HG03196 (cell line): ENCODE measurements around the gene MMP28.

Source experiments
- ATAC-seq: cut with Tn5 transposase; IDR thresholded peaks from one replicate; pipeline ENCODE4 v1.9.1; 2021; ENCODE audit not compliant: unreplicated experiment

The MMP28 gene

DNA sequence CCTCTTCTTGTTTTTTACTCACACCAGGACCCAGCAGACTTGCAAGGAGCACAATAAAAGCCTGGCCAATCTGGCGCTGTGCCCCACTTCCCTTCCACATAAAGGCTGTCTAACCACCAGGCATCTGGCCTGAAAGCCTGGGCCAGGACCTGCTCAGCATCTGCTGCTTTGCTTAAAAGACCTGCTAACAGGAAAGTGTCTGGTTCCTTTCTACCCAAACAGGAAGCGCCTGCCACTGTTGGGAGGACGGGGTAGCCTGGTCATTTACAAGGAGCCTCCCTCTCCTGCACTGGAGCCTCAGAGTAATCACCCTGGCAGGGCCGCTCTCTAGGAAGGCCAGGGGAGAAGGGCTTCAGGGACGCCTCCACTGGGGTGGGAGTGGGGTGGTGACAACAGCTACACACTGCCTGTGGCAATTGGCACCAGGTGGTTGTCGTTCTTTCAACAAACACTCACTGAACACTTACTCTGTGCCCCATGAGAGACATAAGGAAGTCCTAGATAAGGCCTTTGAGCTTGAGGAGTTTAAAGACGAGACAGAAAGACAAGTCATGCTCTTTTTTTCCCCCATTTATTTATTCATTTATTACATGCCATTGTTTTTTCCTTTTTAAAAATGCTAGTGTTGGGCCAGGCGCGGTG lies 6.3 kb upstream of the MMP28 start:
- ATAC-seq = no peak

DNA sequence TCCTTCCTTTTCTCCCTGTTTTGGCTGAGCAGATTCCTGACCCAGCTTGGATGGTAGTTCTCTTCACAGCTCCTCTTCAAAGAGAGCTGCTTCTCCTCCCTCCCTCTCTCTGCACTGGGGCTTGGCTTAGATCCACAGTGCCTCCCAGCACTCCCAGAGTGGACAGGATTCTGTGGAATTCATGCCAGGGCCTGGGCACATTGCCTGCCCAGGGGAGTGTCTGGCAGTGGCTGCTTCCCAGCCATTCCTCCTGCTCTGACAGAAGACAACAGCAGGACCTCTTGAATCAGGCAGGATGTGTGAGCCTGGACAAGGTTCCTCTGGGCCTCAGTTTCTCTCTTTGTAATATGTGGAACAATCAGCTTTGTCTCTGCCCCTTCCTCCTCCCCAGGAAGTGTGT lies 4.5 kb upstream of the MMP28 start:
- no peak for ATAC-seq

DNA sequence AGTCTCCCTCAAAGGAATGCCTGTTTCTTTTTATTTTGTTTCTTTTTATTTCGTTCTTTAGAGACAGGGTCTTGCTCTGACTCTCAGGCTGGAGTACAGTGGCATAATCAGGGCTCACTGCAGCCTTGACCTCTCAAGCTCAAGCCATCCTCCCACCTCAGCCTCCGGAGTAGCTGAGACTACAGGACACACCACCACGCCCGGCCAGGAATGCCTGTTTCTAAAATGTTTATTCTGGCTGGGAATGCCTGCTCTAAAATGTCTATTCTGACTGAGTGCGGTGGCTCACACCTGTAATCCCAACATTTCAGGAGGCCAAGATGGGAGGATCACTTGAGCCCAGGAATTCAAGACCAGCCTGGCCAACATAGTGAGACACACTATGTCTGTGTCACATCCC lies 2.5 kb upstream of the MMP28 start:
- no peak for ATAC-seq

DNA sequence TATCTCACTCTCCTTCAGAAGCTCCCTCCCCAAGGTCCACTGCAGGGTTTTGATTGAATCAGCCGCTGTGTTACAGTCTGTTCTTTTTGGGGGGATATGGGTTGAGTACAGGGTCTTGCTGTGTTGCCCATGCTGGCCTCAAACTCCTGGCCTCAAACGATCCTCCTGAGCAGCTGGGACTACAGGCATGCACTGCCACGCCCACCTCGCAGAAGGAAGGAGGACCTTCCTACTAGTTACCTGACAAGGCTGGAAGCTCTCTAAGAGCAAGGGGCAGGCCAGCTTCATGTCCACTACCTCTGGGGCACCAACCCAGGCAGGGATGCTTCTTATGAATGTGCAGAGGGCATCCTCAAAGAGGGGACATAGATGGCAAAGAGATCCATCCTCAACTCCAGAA lies 1.9 kb upstream of the MMP28 start:
- no peak for ATAC-seq

DNA sequence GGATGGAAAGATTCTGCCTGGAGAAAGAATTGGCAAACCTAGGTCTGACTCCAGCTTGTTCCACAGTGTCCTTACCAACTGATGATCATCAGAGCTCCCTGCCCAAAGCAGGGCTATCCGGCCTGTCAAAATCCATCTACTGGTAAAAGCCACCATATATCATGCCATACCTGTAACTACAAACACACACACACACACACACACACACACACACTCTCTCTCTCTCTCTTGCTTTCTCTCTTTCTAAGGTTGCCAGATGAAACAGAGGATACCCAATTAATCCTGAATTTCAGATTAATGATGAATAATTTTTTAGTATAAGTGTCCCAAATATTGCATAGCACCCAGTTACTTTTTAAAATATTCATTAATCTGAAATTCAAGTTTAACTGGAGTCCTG lies 1.5 kb upstream of the MMP28 start:
- ATAC-seq = no peak

DNA sequence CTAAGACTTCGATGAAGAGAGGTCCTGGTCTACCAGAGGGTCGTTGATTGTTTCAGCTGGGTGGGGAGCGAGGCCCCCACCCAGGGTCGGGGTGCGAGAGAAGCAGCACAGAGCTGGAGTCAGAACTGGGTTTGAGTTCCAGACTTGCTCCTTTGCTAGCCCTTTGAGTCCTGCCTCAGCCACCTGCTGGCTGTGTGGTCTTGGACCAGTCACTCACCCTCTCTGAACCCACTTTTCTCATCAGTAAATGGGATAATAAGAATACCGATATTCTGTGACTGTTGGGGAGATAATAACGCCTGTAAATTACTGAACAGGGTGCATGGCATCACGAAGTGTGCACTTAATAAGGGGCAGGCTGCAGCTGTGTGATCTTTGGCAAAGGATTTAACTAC lies 427 bp upstream of the MMP28 start:
- ATAC-seq = no peak

DNA sequence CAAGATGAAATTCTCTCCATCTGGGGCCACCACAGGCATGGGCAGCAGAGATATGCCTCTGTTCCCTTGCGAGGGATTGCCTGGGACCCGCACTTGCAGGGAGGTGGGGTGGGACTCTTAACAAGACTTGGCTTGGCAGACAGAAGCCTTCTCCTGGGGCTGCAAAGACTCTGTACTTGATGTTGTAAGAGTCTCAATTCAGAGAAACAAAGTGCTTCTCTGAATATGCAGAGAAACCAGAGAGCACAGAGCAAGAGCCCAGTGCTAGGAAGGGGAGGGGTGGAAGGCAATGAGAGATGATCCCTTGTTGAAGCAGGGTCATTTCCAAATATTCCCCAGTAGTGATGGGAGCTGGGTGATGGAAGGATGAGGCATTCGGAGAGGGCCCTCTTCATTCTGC lies 2.2 kb downstream of the MMP28 start:
- ATAC-seq = no peak

DNA sequence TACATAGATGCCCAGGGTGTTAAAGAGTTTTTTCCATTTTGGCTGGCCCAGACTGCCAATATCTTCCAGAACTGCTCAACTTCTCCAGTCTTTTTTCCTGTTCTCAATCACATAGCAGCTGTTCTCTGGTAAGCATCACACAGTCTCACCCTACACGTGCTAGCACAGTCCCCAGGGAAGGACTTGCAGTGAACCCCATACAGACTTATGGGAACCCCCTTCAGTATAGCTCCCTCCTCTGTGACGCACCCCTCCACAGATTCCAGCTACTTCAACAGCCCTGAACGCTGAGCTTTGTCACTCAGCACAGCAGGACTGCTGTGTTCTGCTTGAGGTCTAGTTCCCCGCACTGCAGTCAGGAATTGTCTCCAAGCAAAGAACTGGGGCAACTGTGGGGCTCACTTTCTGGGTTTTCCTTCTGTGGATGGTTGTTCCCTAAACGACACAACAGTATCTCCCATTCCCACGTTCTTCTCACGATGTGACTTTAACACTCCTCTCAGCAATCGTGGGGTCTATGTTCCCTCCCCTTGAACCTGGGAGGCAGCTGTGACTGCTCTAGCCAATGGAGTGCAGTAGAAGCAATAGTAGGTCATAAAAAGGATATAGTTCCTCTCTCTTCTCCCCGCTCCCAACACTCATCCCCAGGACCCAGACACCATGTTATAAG lies 3.6 kb downstream of the MMP28 start:
- ATAC-seq = no peak

DNA sequence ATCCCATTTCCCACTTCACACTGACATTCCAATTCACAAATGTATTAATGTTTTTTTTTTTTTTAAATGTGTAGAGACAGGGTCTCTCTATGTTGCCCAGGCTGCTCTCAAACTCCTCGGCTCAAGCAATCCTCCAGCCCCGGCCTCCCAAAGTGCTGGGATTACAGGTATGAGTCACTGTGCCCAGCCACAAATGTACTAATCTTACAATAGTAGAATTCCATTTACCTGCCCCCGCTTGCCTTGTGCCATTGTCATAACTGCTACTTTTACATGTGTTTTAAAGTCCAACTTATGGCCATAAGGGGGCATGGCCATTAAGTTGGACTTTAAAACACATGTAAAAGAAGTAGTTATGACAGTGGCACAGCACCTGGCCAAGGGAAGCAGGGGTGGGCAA lies 4.6 kb downstream of the MMP28 start:
- no peak for ATAC-seq

DNA sequence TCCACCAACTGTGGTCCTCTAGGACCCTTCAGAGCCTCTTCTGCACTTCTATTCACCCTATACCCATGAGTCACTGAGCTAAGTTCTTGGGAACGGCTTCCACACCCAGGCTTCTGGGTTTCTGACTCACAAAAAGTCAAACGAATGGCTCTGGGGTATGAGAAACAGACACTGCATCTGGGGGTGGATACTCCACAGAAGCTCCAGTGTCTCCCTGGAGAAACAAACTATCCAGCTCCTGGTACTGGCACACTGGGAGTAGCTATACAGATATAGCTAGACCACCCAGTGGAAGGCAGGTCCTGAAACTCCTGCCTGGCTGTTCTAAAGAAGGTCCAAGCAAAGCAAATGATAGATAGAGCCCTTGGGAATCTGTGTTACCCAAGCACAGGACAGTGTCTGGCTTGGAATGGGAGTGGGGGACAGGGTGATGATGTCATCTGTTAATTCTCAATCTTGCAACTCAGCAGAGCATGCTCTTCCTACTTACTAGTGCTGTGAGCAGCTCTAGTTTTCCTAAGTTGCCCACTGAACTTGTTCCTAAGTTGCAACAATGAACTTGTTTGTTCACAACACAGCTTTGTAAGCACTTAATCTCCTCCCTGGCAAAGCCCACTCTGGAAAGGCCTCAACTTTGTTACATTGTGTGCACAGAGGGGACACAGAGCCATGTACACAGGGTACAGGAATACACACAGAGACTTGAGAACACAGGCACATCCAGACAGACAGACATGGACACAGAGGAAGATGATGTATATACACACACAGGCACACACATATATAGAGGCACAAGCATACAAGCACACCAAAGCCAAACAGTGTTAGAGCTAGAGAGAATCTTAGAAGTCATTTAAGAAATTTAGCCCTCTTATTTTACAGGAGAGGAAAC lies 6.7 kb downstream of the MMP28 start:
- no peak for ATAC-seq

DNA sequence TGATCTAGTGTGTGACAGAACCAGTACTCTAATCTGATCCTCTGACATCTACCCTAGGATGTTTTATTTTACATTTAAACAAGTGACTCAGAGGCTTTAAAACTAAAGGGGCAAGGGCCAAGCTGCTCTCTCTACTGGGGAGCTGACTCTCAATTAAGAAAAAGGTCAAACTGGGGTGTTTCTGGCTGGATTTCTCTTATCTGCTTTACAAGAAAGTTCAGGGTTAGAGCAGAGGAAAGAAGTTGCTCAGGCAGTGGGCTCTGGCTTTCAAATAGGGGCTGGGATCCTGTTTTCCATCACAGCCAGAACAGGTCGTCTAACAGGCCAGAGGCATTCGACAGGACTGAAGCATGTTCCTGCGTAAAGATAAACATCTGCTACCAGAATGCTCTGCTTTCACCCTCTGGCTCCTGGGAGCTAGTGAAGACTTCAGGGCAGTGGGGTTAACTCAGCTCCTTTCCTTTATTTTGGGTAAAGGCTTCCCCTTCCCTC lies 8.5 kb downstream of the MMP28 start:
- ATAC-seq = no peak

DNA sequence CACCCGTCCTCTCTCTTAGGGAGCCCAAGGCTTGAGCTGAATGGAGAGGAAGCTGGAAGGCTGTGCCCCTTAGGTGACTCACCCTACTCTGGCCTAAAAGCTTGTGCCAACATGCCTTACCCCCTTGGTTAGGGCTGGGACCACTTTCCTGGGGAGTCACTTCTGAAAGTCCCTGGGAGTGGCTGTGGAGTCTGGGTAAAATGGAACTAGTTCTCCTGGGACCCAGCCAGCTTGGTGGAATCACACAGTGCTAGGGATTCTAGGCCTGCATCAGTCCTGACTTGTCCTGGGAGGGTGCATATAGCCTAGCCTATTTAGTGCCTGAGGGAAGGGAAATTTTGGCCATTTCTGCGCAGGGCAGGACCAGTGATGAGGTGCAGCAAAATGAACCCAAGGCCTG lies 10.5 kb downstream of the MMP28 start:
- ATAC-seq = no peak

DNA sequence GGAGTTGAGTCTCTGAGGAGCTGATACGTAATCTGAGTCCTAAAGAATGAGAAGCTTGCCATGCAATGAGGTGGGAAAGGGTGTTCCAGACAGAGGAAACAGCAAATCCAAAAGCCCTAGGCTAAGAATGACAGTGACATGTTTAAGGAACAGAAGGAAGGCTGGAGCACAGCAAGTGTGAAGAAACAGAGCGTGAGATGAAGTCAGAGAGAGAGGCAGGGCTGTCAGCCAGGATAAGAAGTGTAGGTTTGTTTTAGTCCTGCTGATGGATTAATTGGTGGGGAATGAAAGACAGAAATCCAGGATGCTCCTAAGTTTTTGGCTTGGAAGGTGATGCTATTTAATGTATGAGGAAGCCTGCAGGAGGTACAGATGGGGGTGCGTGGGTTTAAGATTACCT lies 14.5 kb downstream of the MMP28 start:
- no peak for ATAC-seq

DNA sequence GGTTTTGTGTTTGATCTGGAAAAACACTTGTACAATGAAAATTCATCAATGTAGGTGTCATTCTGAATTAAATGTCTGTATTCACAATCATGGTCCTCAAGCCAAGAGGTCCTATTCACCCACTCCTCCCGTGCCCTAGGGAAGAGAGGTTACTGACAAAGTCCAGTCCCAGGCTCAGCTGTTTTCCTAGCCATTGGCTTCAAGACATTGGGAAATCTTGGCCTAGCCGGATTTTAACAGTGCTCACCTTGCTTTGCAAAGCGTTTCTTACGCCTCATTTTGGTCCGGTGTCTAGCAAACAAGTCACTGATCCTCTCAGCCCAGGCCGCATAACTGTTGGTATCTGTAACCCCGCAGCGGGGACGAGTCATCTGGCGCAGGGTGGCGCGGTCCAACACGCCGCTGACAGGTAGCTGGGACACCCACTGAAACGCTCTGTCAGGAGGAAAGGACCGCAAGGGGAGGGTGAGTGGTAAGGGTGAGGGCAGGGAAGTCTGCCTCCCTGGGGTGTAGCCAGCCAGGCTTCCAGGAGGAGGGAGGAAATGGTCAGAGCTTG lies 16.7 kb downstream of the MMP28 start:
- ATAC-seq = no peak

DNA sequence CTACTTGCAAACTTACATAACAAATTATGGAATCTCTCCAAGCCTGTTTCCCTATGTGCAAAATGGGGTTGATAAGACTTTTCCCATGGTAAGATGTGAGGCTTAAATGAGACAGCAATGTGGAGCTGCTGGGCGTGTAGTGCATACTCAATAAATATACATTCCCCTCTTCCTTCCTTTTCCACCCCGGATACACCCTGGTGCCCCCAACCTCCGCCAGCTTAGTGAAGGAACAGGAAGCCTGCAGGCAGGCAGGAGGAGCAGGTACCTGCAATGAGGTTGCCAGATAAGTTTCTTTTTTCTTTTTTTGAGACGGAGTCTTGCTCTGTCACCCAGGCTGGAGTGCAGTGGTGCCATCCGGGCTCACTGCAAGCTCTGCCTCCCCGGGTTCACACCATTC lies 19.9 kb downstream of the MMP28 start:
- ATAC-seq = no peak

DNA sequence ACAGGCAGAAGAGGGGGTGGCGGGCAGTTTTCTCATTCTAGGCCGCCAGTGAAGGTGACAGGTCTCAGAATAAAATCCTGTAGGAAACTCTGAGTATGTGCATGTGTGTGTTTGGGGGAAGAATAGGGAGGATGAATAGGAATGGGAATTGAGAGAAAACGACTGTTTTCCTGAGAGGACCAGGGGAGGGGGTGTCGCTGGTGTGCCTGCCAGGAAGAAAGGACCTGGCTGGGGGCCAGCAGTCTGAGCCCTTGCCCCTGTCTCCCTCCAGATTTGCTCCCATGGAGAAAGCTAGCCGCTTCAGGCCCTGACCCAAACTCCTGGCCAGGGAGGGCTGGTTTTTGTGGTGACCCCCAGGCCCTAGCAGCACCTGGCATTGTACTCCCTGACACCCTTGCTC lies 20.4 kb downstream of the MMP28 start:
- ATAC-seq = no peak

DNA sequence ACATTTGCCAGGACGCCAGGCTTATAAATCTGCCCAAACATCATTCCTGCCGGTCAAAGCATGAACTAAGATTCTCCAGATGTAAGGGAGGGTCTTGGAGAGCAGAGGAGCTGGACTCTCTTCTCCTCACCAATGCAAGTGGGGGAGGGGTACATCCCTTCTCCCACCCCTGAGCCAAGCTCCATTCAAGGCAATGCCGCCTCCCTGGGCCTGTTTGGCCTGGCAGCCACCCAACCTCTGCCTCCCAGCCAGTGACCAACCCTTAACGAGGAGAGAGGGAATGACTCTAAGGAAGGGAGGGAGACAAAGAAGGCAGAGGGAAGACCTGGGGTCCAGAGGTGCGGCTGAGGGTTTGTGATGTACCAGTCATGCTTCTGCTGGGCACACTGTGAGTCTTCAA lies 20.9 kb downstream of the MMP28 start:
- no peak for ATAC-seq

DNA sequence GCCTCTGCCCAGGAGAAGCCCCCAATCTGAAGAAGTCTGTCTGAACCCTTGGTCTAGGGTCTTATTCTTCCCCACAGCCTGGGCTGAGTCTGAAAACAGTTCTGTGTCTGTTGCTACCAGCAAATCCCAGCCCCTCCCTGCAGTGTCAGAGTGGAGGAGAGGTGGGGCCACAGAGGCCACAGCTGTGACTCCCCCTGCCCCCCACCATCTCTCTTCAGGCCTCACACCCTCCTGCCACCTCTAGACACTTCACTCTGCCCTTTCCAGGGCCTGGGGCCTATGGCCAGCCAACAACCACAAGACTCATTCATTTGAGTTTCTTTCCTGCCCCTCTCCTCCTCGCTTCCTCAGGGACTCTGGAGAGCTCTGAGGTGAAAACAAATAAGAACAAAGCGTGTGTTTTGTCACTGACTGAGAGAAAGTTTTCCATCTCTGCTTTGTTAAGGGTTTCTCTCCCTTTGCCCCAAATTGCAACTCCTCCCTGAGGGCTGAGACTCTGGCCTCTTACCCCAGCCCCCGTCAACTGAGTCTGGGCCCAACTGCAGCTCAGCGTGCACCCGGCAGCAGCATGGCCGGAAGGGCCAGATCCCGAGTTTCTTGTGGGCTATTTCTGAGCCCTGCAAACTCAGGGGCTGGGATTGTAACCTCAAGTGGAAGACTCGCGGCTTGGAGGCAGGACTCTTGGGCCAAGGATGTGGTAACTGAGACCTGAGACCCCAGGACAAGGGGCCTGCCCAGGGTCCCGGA lies 21.6 kb downstream of the MMP28 start:
- no peak for ATAC-seq

DNA sequence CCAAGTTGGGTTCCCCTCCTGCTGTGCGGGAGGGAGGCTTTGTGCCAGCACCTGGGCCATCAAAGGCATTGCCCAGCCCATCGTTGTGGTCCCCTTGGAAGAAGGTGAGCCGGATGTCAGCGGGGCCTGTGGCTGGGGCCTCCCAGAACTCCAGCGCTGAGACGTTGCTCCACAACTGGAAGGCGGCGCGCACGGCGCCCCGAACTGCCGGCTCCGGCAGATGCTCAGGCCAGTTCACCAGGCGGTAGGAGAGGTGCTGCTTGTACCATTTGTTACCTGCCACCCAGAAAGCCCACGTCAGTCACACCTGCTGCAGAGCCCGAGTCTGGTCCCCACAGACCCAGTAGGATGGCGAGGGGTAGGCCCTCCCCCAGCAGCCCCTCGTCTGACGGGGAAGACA lies 22.3 kb downstream of the MMP28 start:
- no peak for ATAC-seq

DNA sequence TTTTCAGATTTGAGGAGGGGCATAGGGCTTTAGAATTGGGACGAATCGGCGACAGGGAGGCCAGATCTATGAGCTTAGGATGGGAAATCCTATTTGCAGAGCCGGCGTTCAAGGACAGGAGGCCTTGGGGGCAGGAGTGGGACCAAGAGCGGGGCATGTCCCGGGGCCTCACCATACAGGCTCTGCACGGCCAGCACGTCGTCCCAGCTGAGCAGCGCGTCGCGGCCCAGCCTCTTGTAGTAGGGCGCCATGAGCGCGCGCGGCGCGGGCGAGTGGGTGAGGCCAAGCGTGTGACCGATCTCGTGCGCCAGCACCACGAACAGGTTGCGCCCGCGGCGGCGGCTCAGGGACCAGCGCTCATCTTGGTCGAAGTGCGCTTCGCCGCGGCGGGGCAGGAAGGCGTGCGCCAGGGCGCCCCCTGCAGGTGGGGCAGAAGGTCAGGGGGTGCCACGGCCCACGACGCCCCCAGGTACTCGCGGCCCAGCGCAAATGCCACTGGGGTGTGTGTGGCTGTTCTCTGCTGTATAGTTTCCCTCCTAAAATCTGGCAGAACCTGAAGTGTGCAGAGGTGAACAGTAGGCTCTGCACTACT lies 25.4 kb downstream of the MMP28 start:
- no peak for ATAC-seq

DNA sequence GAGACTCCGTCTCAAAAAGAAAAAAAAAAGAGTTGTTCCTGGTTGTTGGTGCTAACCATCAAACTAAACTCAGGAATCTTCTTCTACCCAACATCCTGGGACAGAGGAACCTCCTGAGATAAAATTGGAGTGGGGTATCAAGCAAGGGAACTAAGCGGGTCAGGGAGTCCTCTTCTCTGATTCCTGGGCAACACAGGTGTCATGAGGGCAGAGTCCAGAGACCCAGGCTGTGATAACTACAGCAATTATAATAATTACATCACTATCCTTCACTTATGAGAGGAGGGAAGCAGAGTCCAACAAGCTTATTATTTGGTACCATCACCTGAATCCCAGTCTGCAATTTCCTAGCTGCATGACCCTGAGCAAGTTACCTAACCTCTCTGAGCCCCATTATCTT lies 26.6 kb downstream of the MMP28 start:
- no peak for ATAC-seq
